Esophagus squamous epithelium (tissue), 4 donors: Measurements from ENCODE around the gene PYGM.

ENCODE experiments used
- CTCF ChIP-seq, 6 experiments: fragments of 450-650 bp in 4 of 6; fragments of 200-600 bp in 2 of 6; sonication (generic) in 2 of 6; IDR thresholded peaks; one replicate each; pipeline ENCODE4 v1.5.1; 2016 to 2019; ENCODE audit warnings: antibody characterized with exemption in 6 of 6, mild to moderate bottlenecking in 4 of 6, moderate library complexity in 4 of 6
- POLR2A ChIP-seq, 4 donors: fragments of 450-650 bp; IDR thresholded peaks; one replicate each; pipeline ENCODE4 v1.6.1; 2017; ENCODE audit warnings: antibody characterized with exemption in 4 of 4, mild to moderate bottlenecking in 4 of 4, moderate library complexity in 3 of 4

GRCh38 chr11:64802370-64803157, 42.8 kb upstream of the PYGM start:
- peak in 1 of 4 donors; percentile 16 for TF ChIP-seq POLR2A (IDR thresholded peaks at IDR 0.05)
- no peak for TF ChIP-seq CTCF (IDR thresholded peaks at IDR 0.05)
